Lower leg skin (tissue), 4 donors: ENCODE measurements around the gene NGEF. TPM values are rescaled to one million over a fixed set of nuclear protein-coding genes. Genes with fewer than 3 reads are reported as not detected.

Source experiments
- DNase-seq, 2 donors: peaks; one replicate each; pipeline ENCODE4 v3.0.0-alpha.2; 2019; ENCODE audit warnings: low spot score in 2 of 2
- H3K4me3 ChIP-seq: fragments of 200-600 bp; sonication (generic); 2 replicates; pipeline ENCODE4 v1.5.1; 2017; ENCODE audit warnings: mild to moderate bottlenecking, low read depth; ENCODE audit not compliant: poor library complexity, severe bottlenecking
- POLR2A ChIP-seq, 2 donors: fragments of 450-650 bp; IDR thresholded peaks; one replicate each; pipeline ENCODE4 v1.6.1; 2016 to 2017; ENCODE audit warnings: antibody characterized with exemption in 2 of 2, mild to moderate bottlenecking in 1 of 2, moderate library complexity in 1 of 2
- WGBS, 2 donors: methylation state at CpG; one replicate each; pipeline ENCODE4 v1.1.5; 2018; 5-methylcytosine and 5-hydroxymethylcytosine counted together
- intact Hi-C: fragments of 100-400 bp; cut with DNase I; formaldehyde crosslinking; loops from one replicate; pipeline ENCODE4 v1.15.0; 2023; ENCODE audit warnings: low total_unique reads
- total RNA-seq, 4 donors: library from RNA; depleted of rRNA; stranded (reverse); fragments of >200 nt; gene quantifications; one replicate each; pipeline ENCODE4 v1.1.0, GENCODE V29; 2016
- TF ChIP-seq, protein P1 (sequence below), 3 donors: fragments of 450-650 bp; IDR thresholded peaks; one replicate each; pipeline ENCODE4 v1.5.1; 2016; ENCODE audit warnings: antibody characterized with exemption in 3 of 3, mild to moderate bottlenecking in 3 of 3, moderate library complexity in 2 of 3

NGEF gene
- total RNA-seq, 4 donors from 2014 or later: 15.7 to 30.3 (median 17.9) TPM

DNA sequence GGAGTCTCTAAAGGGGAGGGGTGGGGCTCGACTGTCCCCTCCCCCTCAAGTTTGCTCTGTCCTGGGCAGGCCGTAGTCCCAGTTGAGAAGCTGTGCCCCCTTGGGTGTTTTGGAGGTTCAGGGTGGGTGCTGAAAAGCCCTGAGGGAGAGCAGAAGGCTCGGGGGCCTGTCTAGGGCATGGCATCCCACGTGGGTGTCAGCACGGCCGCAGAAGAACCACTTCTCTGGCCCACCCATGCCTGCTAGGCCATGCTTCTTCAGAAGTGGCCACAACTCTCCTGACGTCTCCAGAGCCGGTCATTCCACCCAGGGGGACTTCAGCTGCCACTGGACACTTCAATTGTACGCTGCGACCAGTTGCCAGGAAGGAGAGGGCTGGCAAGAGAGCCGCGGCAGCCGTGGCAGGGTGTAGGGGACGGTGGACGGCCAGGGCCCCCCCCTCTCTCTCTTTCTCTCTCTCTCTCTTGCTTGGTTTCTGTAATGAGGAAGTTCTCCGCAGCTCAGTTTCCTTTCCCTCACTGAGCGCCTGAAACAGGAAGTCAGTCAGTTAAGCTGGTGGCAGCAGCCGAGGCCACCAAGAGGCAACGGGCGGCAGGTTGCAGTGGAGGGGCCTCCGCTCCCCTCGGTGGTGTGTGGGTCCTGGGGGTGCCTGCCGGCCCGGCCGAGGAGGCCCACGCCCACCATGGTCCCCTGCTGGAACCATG lies 46.9 kb upstream of the NGEF start, which contains the start of gene INPP5D:
Gene INPP5D (plus strand): TSS at position 546 of the 704 bp plus-strand sequence. CDS start 137 bp downstream, at position 683.
- TF ChIP-seq POLR2A (IDR thresholded peaks at IDR 0.05): no peak
- TF ChIP-seq, protein P1, sequence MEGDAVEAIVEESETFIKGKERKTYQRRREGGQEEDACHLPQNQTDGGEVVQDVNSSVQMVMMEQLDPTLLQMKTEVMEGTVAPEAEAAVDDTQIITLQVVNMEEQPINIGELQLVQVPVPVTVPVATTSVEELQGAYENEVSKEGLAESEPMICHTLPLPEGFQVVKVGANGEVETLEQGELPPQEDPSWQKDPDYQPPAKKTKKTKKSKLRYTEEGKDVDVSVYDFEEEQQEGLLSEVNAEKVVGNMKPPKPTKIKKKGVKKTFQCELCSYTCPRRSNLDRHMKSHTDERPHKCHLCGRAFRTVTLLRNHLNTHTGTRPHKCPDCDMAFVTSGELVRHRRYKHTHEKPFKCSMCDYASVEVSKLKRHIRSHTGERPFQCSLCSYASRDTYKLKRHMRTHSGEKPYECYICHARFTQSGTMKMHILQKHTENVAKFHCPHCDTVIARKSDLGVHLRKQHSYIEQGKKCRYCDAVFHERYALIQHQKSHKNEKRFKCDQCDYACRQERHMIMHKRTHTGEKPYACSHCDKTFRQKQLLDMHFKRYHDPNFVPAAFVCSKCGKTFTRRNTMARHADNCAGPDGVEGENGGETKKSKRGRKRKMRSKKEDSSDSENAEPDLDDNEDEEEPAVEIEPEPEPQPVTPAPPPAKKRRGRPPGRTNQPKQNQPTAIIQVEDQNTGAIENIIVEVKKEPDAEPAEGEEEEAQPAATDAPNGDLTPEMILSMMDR (IDR thresholded peaks at IDR 0.05): no peak
- peak in 1 of 2 donors; percentile 88 for DNase-seq
- intact Hi-C loops: no loop called here
- WGBS, 2 donors: 66 to 68% methylated on average over 19 to 26 of the region's 26 CpGs
- peak within 1 kb of the TSS; percentile 10 for H3K4me3 ChIP-seq

DNA sequence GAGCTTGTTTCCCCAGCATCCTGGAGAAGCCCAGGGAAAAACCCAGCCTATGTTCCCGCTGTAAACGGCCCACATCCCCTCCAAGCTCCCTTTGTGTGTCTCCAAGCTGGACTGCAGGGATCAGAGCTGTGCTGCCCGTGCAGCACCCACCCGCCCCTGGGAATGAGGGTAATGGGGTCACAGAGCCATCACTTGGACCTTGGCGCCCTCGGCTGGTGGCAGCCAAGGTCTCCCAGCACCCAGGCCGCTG lies 46.4 kb upstream of the NGEF start:
- intact Hi-C loops: no loop called here
- peak in 1 of 2 donors; percentile 71 for DNase-seq
- H3K4me3 ChIP-seq: no peak overlapping the region
- TF ChIP-seq, protein P1 (IDR thresholded peaks at IDR 0.05): no peak
- TF ChIP-seq POLR2A (IDR thresholded peaks at IDR 0.05): no peak
- WGBS, 2 donors: 87 to 89% methylated on average over 7 of the region's 7 CpGs

DNA sequence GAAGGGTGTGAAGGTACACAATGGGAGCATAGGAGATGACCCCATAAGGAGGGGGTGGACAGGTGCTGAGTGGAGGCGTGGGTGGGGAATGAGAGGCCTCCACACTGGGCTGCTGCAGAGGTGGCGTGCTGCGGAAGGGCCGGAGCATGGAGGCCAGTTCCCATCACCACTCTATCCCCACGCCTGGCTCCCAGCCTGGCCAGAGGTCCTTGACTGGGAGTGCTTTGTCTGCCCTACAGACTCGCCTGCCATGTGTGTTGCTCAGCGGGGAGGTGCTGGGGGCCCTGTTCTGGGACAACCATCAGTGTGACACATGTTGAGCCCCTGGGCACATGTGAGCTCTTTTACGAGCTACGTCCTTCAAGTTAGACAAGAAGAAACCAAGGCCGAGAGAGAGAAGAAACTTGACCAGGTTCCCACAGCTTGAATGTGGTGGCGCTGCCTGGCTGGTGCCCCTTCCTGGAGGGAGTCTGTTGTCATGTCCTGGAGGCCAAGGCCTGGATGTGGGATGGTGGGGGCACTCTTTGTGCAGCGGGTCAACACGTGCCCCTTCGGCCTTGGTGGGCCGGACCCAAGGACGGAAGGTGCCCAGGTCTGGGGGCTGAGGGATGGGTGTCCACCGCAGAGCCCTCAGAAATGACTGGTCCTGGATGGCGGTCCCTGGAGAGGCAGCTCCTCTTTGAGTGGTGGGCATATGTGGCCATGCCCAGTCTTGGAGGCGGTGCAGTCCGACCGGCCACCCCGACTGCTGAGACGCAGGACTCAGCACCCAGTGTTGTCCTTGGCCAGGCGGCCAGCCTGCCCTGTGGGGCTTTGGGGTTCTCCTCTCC lies 45.9 kb upstream of the NGEF start:
- intact Hi-C loops: no loop called here
- DNase-seq: peak in 1 of 2 donors; percentile 83
- WGBS, 2 donors: 90 to 94% methylated on average over 24 of the region's 24 CpGs
- TF ChIP-seq, protein P1 (IDR thresholded peaks at IDR 0.05): no peak
- TF ChIP-seq POLR2A (IDR thresholded peaks at IDR 0.05): no peak
- no peak overlapping the region for H3K4me3 ChIP-seq

DNA sequence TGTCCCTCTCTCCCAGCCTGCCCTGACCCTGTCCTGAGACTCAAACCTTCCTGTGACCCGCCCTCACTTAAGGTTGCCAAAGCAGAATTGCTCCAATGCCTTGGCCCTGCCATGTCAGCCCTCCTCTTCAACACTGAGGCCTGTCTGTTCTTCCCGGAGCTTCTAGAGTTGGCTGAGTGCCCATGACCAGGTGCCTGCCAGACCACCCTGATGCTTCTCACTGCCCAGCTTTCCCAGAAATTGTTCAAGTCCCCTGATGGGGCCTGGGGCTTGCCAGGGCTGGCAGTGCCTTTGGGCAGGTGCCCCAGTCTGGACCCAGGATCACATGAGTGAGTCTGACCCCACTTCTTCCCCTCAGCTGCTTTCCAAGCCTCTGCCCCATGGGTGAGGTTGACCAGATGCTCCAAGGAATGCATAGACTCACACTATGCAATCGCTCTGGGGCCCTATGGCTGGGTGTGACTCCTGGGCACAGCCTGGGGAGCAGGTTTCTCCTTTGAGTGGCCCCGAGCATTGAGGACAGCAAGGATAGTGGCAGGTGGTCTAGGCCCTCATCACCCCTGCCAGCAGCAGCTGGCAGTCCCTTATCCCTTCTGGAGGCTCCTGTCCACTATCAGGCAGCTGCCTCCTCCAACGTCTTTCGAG lies 44.0 kb upstream of the NGEF start:
- DNase-seq: peak in 1 of 2 donors; percentile 40
- intact Hi-C loops: no loop called here
- 80 to 84% methylated on average over 6 of the region's 6 CpGs for WGBS, 2 donors

DNA sequence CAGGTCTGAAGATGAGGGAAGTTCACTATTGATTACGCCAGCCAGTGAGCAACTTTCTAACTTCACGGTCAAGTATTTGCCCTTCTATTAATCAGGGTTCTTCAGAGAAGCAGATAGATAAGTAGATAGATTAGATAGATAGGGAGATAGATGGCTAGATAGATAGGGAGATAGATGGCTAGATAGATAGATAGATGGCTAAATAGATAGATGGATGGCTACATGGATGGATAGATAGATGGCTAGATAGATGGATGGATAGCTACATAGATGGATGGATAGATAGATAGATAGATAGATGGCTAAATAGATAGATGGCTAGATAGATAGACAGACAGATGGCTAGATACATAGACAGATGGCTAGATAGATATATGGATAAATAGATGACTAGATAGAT lies 42.3 kb upstream of the NGEF start:
- H3K4me3 ChIP-seq: no peak overlapping the region
- 95 to 100% methylated on average over 2 of the region's 2 CpGs for WGBS, 2 donors
- intact Hi-C loops: no loop called here
- TF ChIP-seq, protein P1 (IDR thresholded peaks at IDR 0.05): no peak
- TF ChIP-seq POLR2A (IDR thresholded peaks at IDR 0.05): no peak
- DNase-seq: no peak

More for the DNA sequence above, 44.0 kb upstream of the NGEF start:
- TF ChIP-seq POLR2A (IDR thresholded peaks at IDR 0.05): no peak
- TF ChIP-seq, protein P1 (IDR thresholded peaks at IDR 0.05): no peak
- no peak overlapping the region for H3K4me3 ChIP-seq
